T-helper 1 cell (primary cell): ENCODE results near the gene AKAP17A.
"Not testable (repeated sequence)": the region's sequence is repeated elsewhere in the genome, so short reads cannot be mapped to it uniquely, and the experiment has no call there.

Source experiments
- DNase-seq, 5 donors: peaks; one replicate each; pipeline ENCODE4 v3.0.0-alpha.2; 2012 to 2020

The AKAP17A gene

GRCh38 chrX:1602299-1602698, 10.9 kb downstream of the AKAP17A start:
- DNase-seq, result no peak

- DNase-seq, result no peak
Measured at GRCh38 chrX:1606496-1606895, 15.1 kb downstream of the AKAP17A start.

- no peak for DNase-seq
Measured at GRCh38 chrX:1609311-1609710, 17.9 kb downstream of the AKAP17A start.

GRCh38 chrX:1609762-1610161, 18.4 kb downstream of the AKAP17A start:
- DNase-seq, result no peak

DNA sequence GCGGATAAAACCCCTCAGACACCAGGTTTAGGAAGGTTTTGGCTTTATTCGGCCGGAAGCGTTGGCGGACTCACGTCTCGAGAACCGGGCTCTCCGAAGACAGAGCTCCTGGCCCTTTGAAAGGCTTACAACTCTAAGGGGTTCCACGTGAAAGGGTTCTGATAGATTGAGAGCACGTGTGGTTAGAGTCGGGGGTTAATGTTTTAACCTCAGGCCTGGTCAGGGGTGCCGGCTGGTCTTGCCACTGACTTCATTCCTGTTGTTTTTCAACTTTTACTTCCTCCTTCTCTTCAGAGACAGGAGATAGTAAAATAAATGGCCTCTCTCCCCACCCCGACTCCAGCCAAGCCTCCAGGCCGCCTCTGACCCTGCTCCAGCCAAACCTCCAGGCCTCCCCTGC, 18.8 kb downstream of the AKAP17A start:
- no peak for DNase-seq

- no peak for DNase-seq
Measured at GRCh38 chrX:1610736-1611135, 19.3 kb downstream of the AKAP17A start.

- DNase-seq, result no peak
Measured at GRCh38 chrX:1612641-1613286, 21.4 kb downstream of the AKAP17A start.

DNA sequence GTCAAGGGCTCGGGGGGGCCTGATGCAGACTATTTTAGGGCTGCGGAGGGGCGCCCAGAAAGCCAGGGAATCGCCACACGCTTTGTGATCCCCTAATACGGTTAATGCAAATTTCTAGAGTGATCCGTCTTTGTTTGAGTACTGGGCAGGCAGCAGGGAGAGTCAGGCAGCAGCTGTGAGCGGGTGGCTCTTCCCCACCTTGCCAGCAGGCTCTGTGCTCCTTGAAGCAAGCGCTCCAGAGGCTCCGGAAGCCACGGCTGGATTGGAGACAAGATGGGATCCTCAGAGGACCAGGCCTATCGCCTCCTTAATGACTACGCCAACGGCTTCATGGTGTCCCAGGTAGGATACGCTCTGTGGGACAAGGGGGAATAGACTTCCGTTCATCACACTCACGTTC, 23.5 kb downstream of the AKAP17A start, which contains the start of gene ASMT:
Gene ASMT, plus strand, starts transcription at position 133 of the 400 bp plus-strand sequence. Its CDS starts 141 bp downstream, at position 274.
- DNase-seq, result no peak

DNA sequence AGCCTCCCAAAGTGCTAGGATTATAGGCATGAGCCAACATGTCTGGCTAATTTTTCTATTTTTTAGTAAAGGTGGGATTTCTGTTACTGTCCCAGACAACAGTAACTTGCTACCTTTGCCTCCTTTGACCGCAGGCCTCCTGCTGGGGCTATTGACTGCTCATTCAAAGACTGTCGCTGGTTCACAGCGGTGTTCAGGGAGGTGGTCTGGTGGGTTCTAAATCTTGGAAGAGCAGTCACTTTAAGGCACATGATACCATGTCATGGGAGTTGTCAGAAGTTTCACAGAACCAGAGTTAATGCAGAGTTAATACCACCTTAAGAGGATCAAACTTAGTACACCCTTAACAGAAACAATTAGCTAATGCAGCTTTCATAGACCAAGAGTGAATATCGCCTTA, 27.3 kb downstream of the AKAP17A start:
- DNase-seq, result no peak

DNA sequence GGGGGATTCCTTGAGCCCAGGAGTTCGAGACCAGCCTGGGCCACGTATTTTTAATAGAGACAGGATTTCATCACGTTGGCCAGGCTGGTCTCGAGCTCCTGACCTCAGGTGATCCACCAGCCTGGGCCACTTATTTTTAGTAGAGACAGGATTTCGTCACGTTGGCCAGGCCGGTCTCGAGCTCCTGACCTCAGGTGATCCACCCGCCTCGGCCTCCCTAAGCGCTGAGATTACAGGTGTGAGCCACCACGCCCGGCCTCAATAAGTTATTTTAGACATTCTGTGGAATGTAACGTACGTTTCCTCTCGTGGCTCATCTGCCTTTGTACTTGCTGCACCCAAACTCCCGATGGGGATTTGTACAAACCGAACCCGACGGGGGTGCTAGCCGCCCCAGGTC, 32.3 kb downstream of the AKAP17A start:
- DNase-seq, result no peak

DNA sequence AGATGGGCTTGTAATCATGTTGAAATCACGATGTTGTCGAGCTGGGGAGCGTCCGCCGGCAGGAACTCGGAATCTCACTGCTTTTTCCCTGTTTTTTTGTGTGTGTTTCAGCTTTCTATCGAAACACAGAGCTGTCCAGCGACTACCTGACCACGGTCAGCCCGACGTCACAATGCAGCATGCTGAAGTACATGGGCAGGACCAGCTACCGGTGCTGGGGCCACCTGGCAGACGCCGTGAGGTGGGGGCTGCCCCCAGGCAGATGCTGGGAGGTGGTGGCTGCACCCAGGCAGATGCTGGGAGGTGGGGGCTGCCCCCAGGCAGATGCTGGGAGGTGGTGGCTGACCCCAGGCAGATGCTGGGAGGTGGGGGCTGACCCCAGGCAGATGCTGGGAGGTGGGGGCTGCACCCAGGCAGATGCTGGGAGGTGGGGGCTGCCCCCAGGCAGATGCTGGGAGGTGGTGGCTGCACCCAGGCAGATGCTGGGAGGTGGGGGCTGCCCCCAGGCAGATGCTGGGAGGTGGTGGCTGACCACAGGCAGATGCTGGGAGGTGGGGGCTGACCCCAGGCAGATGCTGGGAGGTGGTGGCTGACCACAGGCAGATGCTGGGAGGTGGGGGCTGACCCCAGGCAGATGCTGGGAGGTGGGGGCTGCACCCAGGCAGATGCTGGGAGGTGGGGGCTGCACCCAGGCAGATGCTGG, 32.9 kb downstream of the AKAP17A start:
- not testable (repeated sequence) for DNase-seq

- not testable (repeated sequence) for DNase-seq
Measured at GRCh38 chrX:1624861-1625215, 33.4 kb downstream of the AKAP17A start.

- DNase-seq, result no peak
Measured at GRCh38 chrX:1629244-1629643, 37.8 kb downstream of the AKAP17A start.

- no peak for DNase-seq
Measured at GRCh38 chrX:1646009-1646408, 54.6 kb downstream of the AKAP17A start.

GRCh38 chrX:1649621-1650020, 58.2 kb downstream of the AKAP17A start:
- no peak for DNase-seq
